ACC112 (cell line): Measurements from ENCODE around the gene TCF23.

Experiments used
- H2AFZ ChIP-seq: fragments of 200-600 bp; sonication (generic); one replicate; pipeline ENCODE4 v1.6.0; 2017; ENCODE audit warnings: antibody characterized with exemption, low read length; ENCODE audit not compliant: unreplicated experiment
- H3K27ac ChIP-seq: fragments of 200-600 bp; sonication (generic); 2 replicates; pipeline ENCODE4 v1.5.1; 2014; ENCODE audit warnings: low read depth, mild to moderate bottlenecking, antibody characterized with exemption, low read length, moderate library complexity
- H3K27me3 ChIP-seq: fragments of 200-600 bp; sonication (generic); 2 replicates; pipeline ENCODE4 v1.6.1; 2014; ENCODE audit warnings: mild to moderate bottlenecking, antibody characterized with exemption, low read length, moderate library complexity, mixed read lengths; ENCODE audit not compliant: insufficient read depth
- H3K36me3 ChIP-seq: fragments of 200-600 bp; sonication (generic); 2 replicates; pipeline ENCODE4 v1.6.1; 2016; ENCODE audit warnings: mild to moderate bottlenecking, antibody characterized with exemption, low read length, moderate library complexity, mixed read lengths; ENCODE audit not compliant: insufficient read depth
- H3K4me1 ChIP-seq: fragments of 200-600 bp; sonication (generic); one replicate; pipeline ENCODE4 v1.6.1; 2016; ENCODE audit warnings: low read length, mixed read lengths; ENCODE audit not compliant: insufficient read depth, unreplicated experiment, control insufficient read depth
- H3K4me3 ChIP-seq: fragments of 200-600 bp; sonication (generic); 2 replicates; pipeline ENCODE4 v1.5.1; 2014; ENCODE audit warnings: mild to moderate bottlenecking, low read depth, low read length
- H3K79me2 ChIP-seq: fragments of 200-600 bp; sonication (generic); one replicate; pipeline ENCODE4 v1.6.0; 2016; ENCODE audit warnings: low read length; ENCODE audit not compliant: control insufficient read depth, unreplicated experiment, insufficient read depth

Gene TCF23

DNA sequence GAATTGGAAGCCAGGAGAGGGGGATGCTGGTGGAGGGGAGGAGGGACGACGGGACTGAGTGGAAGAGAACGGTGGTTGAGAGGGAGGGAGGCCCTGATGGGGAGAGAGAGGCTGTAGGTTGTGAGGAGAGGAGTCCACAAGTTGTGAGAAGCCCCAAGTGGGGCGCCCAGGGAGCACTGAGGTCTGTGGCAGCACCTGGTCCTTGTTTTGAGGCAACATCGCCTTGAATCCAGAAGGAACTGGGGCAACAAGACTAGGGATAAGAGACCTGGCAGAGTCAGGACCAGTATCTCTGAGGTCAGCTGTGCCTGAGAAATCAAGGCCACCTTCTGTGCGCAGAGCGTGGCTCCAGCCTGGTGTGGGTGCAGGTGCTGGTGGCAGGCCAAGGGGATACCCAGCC is 10.7 kb upstream of the TCF23 start:
- H3K79me2 ChIP-seq, result peaks cover 11% of the 10 kb centered on the region
- no peak overlapping the region for H3K4me3 ChIP-seq
- no peaks in the 10 kb centered on the region for H3K36me3 ChIP-seq
- no peak overlapping the region for H3K27ac ChIP-seq
- H3K4me1 ChIP-seq, result peaks cover 3% of the 10 kb centered on the region
- H3K27me3 ChIP-seq, result peaks cover 9% of the 10 kb centered on the region
- H2AFZ ChIP-seq, result no peak overlapping the region

DNA sequence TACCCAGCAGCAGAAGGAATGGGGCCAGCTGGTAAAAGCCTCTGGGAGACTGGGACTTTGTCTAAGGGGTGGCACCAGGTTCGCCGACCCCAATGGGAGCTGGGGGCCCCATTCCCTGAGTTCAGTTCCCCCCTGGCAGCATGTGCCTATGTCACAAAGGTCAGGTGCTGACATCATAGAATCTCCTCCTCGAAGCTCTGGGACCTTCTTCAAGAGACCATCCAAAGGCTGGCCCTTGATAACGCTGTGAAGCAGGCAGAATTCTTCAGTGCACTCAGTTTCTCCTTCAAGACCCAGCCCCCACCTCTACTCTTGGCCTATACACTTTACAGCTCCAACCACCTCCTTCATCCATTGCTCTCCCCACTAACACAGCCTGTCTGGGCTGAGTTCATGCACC is 9.5 kb upstream of the TCF23 start, which contains the start of gene PRR30:
Gene PRR30, minus strand, starts transcription at position 101 of the 400 bp plus-strand sequence. CDS start 1,081 bp downstream, outside the sequence.
- Histone ChIP-seq H3K79me2 (no peaks in the 10 kb centered on the region), H3K27me3 (peaks cover 19% of the 10 kb centered on the region), H3K4me1 (no peaks in the 10 kb centered on the region), H3K27ac (no peak within 1 kb of the TSS), H2AFZ (no peak within 1 kb of the TSS), H3K36me3 (no peaks in the 10 kb centered on the region), H3K4me3 (no peak within 1 kb of the TSS)

DNA sequence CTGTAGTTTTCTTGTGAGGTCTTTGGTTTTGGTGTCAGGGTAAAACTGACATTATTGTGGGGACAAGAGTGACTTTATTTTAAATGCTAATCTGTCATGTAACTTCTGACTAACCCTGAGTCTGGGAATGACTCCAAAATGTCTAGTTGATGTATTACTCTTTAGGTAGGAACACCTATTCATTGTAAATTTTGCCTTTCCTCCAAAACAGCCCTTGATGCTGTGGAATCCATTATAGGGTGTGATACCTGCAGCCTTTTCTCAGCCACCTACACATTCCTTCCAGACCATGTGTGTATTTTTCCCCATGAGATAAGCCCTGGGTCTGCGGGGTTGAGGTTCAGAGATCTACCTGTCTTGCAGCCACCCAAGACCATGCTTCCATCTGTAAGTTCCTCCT is 5.5 kb upstream of the TCF23 start:
- no peak overlapping the region for H3K27ac ChIP-seq
- H3K27me3 ChIP-seq, result peaks cover 19% of the 10 kb centered on the region
- H2AFZ ChIP-seq, result no peak overlapping the region
- H3K36me3 ChIP-seq, result no peaks in the 10 kb centered on the region
- H3K4me3 ChIP-seq, result no peak overlapping the region
- no peaks in the 10 kb centered on the region for H3K79me2 ChIP-seq
- no peaks in the 10 kb centered on the region for H3K4me1 ChIP-seq

DNA sequence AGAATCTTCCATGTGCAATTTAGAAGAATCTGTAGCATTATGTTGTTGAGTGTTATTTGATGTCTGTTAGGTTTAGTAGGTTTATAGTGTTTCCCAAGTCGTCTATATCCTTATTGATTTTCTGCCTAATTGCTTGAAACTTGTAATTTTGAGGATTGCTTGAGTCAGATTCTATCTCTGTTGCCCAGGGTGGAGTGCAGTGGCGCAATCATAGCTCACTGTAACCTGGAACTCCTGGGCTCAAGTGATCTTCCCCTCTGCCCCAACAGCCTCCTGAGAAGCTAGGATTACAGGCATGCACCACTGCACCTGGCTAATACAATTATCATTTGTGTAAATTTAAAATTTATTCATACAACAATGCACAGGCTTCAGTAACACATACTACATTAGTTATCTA is 3.1 kb upstream of the TCF23 start:
- no peak overlapping the region for H3K27ac ChIP-seq
- H3K4me3 ChIP-seq, result no peak overlapping the region
- no peaks in the 10 kb centered on the region for H3K36me3 ChIP-seq
- H2AFZ ChIP-seq, result no peak overlapping the region
- no peaks in the 10 kb centered on the region for H3K79me2 ChIP-seq
- no peaks in the 10 kb centered on the region for H3K4me1 ChIP-seq
- H3K27me3 ChIP-seq, result peaks cover 19% of the 10 kb centered on the region

DNA sequence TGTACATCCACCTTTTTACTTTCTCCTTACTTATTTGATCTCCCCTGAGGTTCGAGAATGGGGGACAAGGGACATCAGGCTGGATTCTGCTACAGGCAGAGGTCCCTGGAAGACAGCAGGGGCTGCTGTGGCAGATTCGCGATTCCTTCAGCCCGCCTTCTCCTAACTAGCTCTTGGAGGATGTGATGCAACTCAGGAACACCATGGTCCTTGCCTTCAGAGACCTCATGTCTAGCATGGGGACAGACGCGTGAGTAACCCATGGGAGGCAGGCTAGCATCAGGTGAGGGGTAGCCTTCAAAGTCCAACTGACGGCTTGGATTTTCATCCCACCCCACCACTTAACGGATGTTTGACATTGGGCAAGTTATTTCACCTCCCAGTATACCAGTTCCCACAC is 869 bp upstream of the TCF23 start:
- no peaks in the 10 kb centered on the region for H3K4me1 ChIP-seq
- no peaks in the 10 kb centered on the region for H3K36me3 ChIP-seq
- no peaks in the 10 kb centered on the region for H3K79me2 ChIP-seq
- H2AFZ ChIP-seq, result no peak overlapping the region
- H3K27me3 ChIP-seq, result peaks cover 12% of the 10 kb centered on the region
- no peak overlapping the region for H3K27ac ChIP-seq
- H3K4me3 ChIP-seq, result no peak overlapping the region

DNA sequence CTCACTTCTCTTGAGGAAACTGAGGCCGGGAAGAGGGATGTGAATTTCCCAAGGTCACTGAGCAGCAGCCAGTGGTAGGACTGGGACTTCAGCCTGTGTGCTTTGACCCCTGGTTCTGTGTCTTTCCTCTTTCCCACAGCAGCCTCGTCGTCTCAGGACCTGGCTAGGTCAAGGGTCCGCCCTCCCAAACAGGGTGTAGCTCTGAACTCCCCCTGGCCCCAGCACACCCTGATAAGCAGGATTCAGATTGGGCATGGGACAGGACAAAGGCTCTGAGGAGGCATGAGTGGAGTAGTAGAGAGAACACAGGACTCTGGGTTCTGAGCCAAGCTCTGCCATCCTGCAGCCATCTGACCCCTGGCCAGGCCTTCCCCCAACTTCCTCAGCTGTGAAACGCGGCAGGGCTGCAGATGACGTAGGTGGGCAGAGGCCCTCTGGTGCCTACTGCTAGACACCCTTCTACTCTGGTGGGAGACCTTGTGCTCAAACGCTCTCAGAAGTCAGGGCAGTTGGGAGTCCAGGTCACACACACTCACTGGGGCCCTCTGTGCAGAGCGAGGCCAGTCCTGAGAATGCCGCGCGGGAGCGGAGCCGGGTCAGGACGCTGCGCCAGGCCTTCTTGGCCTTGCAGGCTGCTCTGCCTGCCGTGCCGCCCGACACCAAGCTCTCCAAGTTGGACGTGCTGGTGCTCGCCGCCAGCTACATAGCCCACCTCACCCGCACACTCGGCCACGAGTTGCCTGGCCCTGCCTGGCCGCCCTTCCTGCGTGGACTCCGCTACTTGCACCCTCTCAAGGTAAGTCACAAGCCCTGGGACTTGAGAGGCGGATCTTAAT is 984 bp downstream of the TCF23 start:
- Histone ChIP-seq H3K36me3 (no peaks in the 10 kb centered on the region), H2AFZ (no peak overlapping the region), H3K27me3 (no peaks in the 10 kb centered on the region), H3K4me3 (no peak overlapping the region), H3K27ac (no peak overlapping the region), H3K4me1 (no peaks in the 10 kb centered on the region), H3K79me2 (no peaks in the 10 kb centered on the region)

DNA sequence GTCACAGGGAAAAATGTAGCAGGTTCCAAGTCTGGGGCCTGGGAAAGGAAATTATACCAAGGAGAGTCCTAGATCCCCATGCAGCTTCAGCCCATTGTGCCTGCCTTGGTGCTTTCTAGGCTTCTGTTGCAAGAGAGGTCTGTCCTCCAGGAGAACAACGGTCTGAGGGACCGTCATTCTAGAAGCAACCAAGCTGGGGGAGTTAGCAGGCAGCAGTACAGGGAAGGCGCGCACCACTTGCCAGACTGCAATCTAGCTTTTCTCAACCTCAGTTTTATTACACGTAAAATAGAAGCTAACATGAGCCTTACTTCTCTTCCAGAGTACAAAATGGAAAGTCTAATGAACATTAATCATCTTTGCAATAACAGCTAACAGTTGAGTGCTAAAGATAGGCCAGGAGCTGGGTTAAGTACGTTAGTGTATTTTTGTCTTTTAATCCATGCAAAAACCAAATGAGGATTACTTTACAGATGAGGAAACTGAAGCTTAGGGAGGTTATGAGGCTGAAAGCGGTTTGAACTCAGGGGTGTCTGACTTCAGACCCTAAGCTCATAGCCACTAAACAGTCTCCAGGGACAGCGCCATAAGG is 1.9 kb downstream of the TCF23 start:
- Histone ChIP-seq H3K79me2 (no peaks in the 10 kb centered on the region), H3K4me1 (no peaks in the 10 kb centered on the region), H2AFZ (no peak overlapping the region), H3K36me3 (no peaks in the 10 kb centered on the region), H3K4me3 (no peak overlapping the region), H3K27ac (no peak overlapping the region), H3K27me3 (no peaks in the 10 kb centered on the region)

DNA sequence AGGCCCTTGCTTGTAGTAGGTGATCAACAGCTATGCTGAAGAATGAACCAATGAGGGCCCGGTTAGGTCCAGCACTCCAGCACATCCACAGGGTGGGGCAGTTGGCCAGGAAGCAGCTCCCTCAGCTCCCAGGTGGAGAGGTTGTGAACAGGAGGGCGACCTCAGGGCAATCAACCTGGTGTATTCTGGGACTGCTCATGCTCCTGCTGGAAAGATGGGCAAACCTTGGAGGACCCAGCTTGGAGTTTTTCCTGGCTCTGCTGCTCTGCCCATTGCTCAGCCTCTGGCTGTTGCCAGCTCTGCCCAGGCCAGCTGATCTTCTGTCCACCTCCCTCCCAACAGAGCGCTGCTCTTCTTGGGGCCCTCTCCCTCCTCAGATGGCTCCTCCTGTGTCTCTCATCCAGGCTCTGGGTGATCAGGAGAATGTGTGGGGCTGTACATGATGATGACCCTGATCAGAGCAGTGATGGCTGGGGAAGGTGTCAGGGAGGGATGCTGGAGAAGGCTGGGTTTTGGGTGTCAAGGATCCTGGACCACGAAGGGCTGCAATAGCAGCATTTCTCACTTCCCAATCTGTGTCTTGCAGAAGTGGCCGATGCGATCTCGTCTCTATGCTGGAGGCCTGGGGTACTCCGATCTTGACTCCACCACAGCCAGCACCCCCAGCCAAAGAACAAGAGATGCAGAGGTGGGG is 3.4 kb downstream of the TCF23 start:
- no peak overlapping the region for H3K27ac ChIP-seq
- no peak overlapping the region for H2AFZ ChIP-seq
- no peak overlapping the region for H3K4me3 ChIP-seq
- no peaks in the 10 kb centered on the region for H3K4me1 ChIP-seq
- no peaks in the 10 kb centered on the region for H3K36me3 ChIP-seq
- no peaks in the 10 kb centered on the region for H3K79me2 ChIP-seq
- H3K27me3 ChIP-seq, result no peaks in the 10 kb centered on the region

DNA sequence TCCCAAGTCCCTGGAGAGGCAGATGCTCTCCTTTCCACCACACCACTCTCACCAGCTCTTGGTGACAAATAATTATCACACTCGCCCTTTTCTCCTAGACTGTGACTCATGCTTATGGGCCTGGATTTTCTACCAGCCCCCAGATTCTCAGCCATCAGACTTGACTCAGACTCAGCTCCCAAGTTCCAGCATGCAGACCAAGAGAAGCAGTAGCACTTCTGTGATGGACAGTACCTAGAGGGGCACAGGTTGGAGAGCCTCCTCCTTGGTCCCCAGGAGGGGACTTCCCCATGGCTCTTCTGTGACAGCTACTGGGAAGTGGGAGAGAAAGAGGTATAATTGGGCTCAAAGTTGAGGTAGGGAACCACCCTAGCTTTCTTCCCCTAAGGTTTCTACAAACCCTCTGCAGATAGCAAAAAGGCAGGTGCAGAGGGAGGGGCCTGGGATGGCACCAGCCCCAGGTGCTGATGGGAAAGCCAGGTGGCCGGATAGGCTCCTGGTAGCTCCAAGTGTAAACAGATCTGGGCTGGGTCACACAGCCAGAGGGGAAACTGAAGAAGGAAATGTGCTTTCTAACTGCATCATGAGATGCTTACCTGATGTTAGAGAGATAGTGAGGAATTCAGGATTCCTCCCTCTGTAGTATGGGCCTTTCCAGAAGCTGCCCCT is 4.1 kb downstream of the TCF23 start:
- no peak overlapping the region for H3K27ac ChIP-seq
- no peaks in the 10 kb centered on the region for H3K36me3 ChIP-seq
- H3K79me2 ChIP-seq, result no peaks in the 10 kb centered on the region
- H3K4me1 ChIP-seq, result no peaks in the 10 kb centered on the region
- no peak overlapping the region for H2AFZ ChIP-seq
- no peak overlapping the region for H3K4me3 ChIP-seq
- H3K27me3 ChIP-seq, result no peaks in the 10 kb centered on the region

DNA sequence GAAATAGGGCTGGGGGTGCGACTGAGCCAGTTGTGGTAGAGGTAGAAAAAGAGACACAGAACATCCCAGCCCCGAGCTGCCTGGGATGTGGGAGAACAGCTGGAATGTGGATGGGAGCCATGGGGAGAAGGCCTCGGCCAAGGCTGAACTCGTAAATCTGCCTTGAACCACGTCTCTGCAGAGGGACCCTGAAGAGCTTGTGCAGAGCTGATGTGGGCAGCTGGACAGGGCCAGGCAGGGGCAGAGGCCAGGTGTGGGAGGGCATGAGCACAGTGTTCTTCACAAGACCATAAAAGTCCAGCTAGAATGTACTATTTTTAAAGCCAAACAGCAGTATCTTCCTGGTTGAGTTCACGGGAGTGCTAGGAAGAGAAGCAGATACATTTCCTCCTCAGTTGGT is 5.7 kb downstream of the TCF23 start:
- no peaks in the 10 kb centered on the region for H3K4me1 ChIP-seq
- H3K79me2 ChIP-seq, result no peaks in the 10 kb centered on the region
- H2AFZ ChIP-seq, result no peak overlapping the region
- no peak overlapping the region for H3K4me3 ChIP-seq
- H3K27ac ChIP-seq, result no peak overlapping the region
- no peaks in the 10 kb centered on the region for H3K27me3 ChIP-seq
- H3K36me3 ChIP-seq, result no peaks in the 10 kb centered on the region
